Thyroid gland (tissue), 4 donors: ENCODE results near the gene FAM193A.

Experiments used
- POLR2A ChIP-seq, 2 donors: fragments of 450-650 bp; IDR thresholded peaks; one replicate each; pipeline ENCODE4 v1.6.1; 2017; ENCODE audit warnings: antibody characterized with exemption in 2 of 2, mild to moderate bottlenecking in 2 of 2, moderate library complexity in 1 of 2
- TF ChIP-seq, protein P1 (sequence below), 6 experiments: fragments of 200-600 bp in 3 of 6; fragments of 450-650 bp in 3 of 6; sonication (generic) in 3 of 6; IDR thresholded peaks; one replicate each; pipeline ENCODE4 v1.5.1; 2016 to 2019; ENCODE audit warnings: antibody characterized with exemption in 6 of 6, mild to moderate bottlenecking in 2 of 6, inconsistent platforms in 1 of 6, moderate library complexity in 1 of 6

DNA sequence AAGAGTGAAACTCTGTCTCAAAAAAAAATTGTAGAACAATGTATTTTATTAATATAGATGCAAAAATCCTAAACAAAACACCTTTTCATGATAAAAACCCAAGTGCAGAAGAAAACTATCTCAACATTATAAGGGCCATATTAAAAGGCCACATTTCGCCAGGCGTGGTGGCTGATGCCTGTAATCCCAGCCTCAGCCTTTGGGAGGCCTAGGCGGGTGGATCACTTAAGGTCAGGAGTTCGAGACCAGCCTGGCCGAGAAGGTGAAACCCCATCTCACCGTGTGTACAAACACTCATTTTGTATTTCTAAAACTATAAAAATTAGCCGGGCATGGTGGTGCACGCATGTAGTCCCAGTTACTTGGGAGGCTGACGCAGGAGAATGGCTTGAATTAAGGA, 9.9 kb upstream of the FAM193A start:
- TF ChIP-seq, protein P1, sequence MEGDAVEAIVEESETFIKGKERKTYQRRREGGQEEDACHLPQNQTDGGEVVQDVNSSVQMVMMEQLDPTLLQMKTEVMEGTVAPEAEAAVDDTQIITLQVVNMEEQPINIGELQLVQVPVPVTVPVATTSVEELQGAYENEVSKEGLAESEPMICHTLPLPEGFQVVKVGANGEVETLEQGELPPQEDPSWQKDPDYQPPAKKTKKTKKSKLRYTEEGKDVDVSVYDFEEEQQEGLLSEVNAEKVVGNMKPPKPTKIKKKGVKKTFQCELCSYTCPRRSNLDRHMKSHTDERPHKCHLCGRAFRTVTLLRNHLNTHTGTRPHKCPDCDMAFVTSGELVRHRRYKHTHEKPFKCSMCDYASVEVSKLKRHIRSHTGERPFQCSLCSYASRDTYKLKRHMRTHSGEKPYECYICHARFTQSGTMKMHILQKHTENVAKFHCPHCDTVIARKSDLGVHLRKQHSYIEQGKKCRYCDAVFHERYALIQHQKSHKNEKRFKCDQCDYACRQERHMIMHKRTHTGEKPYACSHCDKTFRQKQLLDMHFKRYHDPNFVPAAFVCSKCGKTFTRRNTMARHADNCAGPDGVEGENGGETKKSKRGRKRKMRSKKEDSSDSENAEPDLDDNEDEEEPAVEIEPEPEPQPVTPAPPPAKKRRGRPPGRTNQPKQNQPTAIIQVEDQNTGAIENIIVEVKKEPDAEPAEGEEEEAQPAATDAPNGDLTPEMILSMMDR (IDR thresholded peaks at IDR 0.05), result no peak
- no peak for TF ChIP-seq POLR2A (IDR thresholded peaks at IDR 0.05)
